AG09319 (cell line): ENCODE data around the gene IQGAP2.

Source experiments
- DNase-seq: peaks from one replicate; pipeline ENCODE4 v3.0.0-alpha.2; 2010; ENCODE audit warnings: low read depth; ENCODE audit errors: extremely low read depth
- TF ChIP-seq, protein P1 (sequence below): IDR thresholded peaks from 2 replicates; pipeline ENCODE4 v1.5.1; 2011; ENCODE audit warnings: low read depth, mild to moderate bottlenecking, inconsistent platforms, low read length, moderate library complexity

The IQGAP2 gene

DNA sequence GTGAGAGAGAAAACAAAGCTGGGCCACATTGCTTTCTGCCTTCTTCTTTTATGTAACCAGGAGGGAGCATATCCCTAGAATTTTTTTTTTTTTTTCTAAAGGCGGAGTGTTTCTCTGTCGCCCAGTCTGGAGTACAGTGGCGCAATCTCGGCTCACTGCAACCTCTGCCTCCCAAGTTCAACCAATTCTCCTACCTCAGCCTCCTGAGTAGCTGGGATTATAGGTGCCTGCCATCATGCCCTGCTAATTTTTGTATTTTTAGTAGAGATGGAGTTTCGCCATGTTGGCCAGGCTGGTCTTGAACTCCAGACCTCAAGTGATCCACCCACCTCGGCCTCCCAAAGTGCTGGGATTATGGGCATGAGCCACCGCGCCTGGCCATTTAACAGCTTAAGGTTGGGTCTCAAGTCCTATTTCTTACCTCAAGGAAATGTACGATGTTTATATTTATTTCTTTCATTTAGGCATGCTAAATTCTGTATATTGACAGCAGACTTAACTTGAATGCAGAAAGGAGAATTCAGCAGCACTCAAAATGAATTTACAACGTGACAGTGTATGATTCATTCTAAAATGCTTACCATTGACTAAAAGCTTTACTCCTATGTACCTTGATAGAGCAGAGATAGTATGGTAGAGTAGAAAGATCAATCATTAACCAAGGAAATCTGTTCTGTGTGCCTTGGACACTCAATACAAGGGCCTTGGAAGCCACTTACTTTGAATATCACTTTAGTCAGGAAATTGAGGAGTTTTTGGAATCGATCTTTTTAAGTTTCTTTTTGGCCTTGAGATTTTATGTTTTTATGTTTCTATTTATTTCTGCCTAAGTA, 119.2 kb downstream of the IQGAP2 start:
- no peak for DNase-seq
- TF ChIP-seq, protein P1, sequence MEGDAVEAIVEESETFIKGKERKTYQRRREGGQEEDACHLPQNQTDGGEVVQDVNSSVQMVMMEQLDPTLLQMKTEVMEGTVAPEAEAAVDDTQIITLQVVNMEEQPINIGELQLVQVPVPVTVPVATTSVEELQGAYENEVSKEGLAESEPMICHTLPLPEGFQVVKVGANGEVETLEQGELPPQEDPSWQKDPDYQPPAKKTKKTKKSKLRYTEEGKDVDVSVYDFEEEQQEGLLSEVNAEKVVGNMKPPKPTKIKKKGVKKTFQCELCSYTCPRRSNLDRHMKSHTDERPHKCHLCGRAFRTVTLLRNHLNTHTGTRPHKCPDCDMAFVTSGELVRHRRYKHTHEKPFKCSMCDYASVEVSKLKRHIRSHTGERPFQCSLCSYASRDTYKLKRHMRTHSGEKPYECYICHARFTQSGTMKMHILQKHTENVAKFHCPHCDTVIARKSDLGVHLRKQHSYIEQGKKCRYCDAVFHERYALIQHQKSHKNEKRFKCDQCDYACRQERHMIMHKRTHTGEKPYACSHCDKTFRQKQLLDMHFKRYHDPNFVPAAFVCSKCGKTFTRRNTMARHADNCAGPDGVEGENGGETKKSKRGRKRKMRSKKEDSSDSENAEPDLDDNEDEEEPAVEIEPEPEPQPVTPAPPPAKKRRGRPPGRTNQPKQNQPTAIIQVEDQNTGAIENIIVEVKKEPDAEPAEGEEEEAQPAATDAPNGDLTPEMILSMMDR, result no peak

DNA sequence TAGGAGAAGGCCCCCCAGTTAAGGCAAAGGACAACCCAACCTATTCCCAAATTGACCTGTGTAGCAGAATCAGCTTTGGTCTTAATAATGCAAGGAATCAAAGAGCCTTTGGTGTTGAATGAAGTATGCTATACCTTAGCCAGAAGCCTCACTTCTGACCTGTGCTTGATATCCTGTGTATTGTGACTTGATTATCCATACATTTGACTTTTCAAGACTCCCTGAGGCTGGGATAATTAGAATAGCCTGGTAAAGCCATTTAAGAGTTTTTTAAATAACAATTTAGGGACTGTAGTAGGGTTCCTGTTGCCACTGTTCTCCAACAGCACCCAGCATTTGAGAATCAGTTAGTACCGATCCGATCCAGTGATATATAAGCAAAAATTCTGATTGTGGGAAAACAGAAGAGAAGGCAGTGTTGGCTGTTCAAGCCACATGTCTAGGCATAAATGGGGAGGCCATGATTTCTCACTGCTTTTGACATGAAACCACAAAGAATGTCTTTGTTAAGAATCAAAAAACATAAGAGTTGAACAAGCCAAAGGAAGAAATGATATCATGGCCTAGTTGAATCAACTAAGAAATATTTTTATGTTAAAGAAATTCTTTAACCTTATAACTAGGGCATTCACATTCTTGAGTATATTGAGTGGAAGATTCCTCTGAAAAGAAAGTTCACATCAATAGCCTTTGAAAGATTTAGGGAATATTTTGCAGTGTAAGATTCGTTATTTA, 121.2 kb downstream of the IQGAP2 start:
- TF ChIP-seq, protein P1, result no peak
- no peak for DNase-seq

DNA sequence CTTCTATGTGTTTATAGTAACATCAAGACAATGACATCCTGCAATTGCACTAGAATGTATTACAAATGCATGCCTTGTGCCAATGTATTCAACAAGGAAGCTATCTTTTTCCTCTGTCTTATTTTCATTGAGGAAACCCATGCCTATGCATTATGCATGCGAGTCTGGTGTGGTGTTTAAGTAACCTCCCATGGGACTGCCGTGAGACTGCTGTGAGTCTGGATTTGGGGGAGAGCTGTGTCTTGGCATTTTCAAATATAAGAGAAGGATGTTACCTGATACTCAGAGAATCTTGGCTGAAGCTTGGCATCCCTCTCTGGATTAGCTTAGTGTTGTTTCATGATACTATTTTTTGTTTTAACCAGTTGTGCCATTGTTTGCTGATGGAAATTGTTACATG, 121.8 kb downstream of the IQGAP2 start:
- TF ChIP-seq, protein P1, result no peak
- no peak for DNase-seq

DNA sequence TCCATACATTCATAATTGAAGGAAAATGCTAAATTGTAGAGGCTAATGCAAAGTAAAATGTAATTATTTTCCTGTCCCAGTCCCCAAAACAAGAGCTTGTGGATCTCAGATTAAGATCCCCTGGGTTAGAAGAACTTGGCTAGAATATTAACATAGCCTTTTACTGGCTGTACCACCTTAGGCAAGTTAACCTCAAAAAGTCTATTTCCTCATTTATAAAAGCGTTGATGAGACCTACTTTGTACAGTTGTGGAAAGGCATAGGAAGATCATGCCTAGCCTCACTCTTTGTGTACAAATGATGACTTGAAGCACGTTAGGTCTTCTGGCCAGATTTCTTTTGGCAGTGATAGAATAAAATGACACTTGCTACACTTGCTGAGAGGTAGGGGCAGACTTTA, 122.9 kb downstream of the IQGAP2 start:
- TF ChIP-seq, protein P1, result no peak
- no peak for DNase-seq

DNA sequence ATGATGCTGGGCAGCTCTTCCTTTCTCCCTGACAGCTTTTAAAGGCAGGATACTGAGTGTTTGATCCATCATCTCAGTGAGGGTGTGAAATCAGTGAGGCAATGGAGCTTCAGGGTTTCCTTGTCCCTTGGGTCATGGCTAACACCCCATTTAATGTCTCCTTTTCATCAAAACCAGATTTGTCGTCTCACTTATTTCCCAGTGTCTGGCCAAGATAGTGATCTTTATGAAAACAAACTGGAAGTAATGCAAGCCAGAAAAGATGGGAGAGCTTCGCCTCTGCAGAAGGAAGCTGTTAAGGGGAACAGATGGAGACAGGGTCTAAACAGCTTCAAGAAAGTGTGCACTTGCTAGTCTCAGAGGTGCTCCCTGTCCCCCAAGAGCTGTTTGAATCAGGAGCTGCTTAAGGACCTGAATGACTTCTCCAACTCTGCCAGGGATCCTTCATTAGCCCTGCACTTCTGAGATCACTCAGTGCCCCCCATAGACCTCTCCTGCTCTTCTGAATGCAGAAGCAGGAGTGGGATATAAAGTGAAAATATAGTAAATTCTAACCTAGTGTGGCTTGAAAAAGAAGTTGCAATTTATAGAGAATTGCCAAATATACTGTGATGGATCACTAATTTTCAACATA, 124.0 kb downstream of the IQGAP2 start:
- TF ChIP-seq, protein P1, result no peak
- DNase-seq, result no peak

DNA sequence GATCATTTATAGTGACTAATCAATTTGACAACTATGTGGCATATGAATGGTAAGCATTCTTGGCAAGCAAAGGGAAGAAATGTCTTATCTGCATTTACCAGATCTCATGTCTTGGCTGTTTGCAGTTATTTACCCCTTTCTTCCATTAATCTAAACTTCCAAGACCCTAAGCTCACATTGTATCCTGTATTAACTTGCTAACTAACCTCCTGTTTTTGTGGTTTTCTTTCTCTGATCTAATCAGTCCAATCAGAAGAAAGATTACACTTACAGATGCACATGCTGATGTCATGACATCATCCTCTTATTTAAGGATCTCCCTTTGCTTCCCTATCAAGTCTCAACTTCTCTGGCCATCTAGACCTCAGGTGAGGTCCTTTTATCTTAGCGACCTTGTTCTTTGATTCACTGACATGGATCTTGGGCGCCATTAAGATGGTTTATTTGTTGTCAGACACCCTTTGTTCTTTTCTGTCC, 124.6 kb downstream of the IQGAP2 start:
- TF ChIP-seq, protein P1, result no peak
- no peak for DNase-seq
